GM21619 (cell line): ENCODE results near the gene FRY.

Source experiments
- ATAC-seq: cut with Tn5 transposase; IDR thresholded peaks from one replicate; pipeline ENCODE4 v1.9.1; 2021; ENCODE audit not compliant: unreplicated experiment

The FRY gene

GRCh38 chr13:32165796-32166195, 134.2 kb downstream of the FRY start:
- ATAC-seq, result no peak

- ATAC-seq, result no peak
These were observed 136.6 kb downstream of the FRY start for GRCh38 chr13:32168131-32168530.

GRCh38 chr13:32170841-32171240, 139.3 kb downstream of the FRY start:
- no peak for ATAC-seq

- no peak for ATAC-seq
These were observed 142.3 kb downstream of the FRY start for GRCh38 chr13:32173881-32174280.

GRCh38 chr13:32174366-32174765, 142.8 kb downstream of the FRY start:
- ATAC-seq, result no peak

GRCh38 chr13:32175307-32175706, 143.7 kb downstream of the FRY start:
- no peak for ATAC-seq

- no peak for ATAC-seq
These were observed 144.4 kb downstream of the FRY start for GRCh38 chr13:32175943-32176342.

GRCh38 chr13:32176696-32177095, 145.1 kb downstream of the FRY start:
- no peak for ATAC-seq

- no peak for ATAC-seq
These were observed 147.2 kb downstream of the FRY start for GRCh38 chr13:32178763-32179162.

GRCh38 chr13:32179708-32180107, 148.1 kb downstream of the FRY start:
- no peak for ATAC-seq

GRCh38 chr13:32187651-32188050, 156.1 kb downstream of the FRY start:
- ATAC-seq, result no peak

GRCh38 chr13:32191452-32191998, 160.0 kb downstream of the FRY start:
- ATAC-seq, result no peak

GRCh38 chr13:32195713-32196112, 164.1 kb downstream of the FRY start:
- ATAC-seq, result no peak

- no peak for ATAC-seq
These were observed 167.6 kb downstream of the FRY start for GRCh38 chr13:32199168-32199567.

GRCh38 chr13:32200741-32201140, 169.2 kb downstream of the FRY start:
- ATAC-seq, result no peak

- no peak for ATAC-seq
These were observed 170.2 kb downstream of the FRY start for GRCh38 chr13:32201809-32202208.

- no peak for ATAC-seq
These were observed 170.7 kb downstream of the FRY start for GRCh38 chr13:32202268-32202667.

- no peak for ATAC-seq
These were observed 171.6 kb downstream of the FRY start for GRCh38 chr13:32203221-32203620.

GRCh38 chr13:32203736-32204135, 172.2 kb downstream of the FRY start:
- ATAC-seq, result no peak

GRCh38 chr13:32205431-32206096, 174.0 kb downstream of the FRY start:
- no peak for ATAC-seq

GRCh38 chr13:32206097-32206740, 174.6 kb downstream of the FRY start:
- no peak for ATAC-seq

- no peak for ATAC-seq
These were observed 177.3 kb downstream of the FRY start for GRCh38 chr13:32208860-32209259.

GRCh38 chr13:32209652-32210051, 178.1 kb downstream of the FRY start:
- ATAC-seq, result no peak
